ENCODE results near the gene AWAT2.
"Not testable (repeated sequence)": the region's sequence is repeated elsewhere in the genome, so short reads cannot be mapped to it uniquely, and the experiment has no call there.

Gene AWAT2

GRCh38 chrX:70001708-70002341, 47.9 kb downstream of the AWAT2 start (continued):
- TF ChIP-seq ZSCAN23 (tag by site-specific recombination; IDR thresholded peaks at IDR 0.05), result no peak
- no peak for TF ChIP-seq YY1 (tag by site-specific recombination; IDR thresholded peaks at IDR 0.05)
- no peak for TF ChIP-seq SP7 (tag by site-specific recombination; IDR thresholded peaks at IDR 0.05)
- no peak for TF ChIP-seq ZNF623 (tag by site-specific recombination; IDR thresholded peaks at IDR 0.05)
- no peak for TF ChIP-seq KLF8 (tag by site-specific recombination; IDR thresholded peaks at IDR 0.05)
- no peak for TF ChIP-seq BCL11A (tag by site-specific recombination; IDR thresholded peaks at IDR 0.05; ENCODE audit: low read depth)
- no peak for TF ChIP-seq ZNF362 (tag by site-specific recombination; IDR thresholded peaks at IDR 0.05)
- TF ChIP-seq ZNF391 (tag by site-specific recombination; IDR thresholded peaks at IDR 0.05; ENCODE audit: borderline replicate concordance, low read depth), result no peak
- TF ChIP-seq ZNF830 (tag by site-specific recombination; IDR thresholded peaks at IDR 0.05; ENCODE audit: low read depth), result no peak

- Histone ChIP-seq H3K36me3 (ENCODE audit: control insufficient read depth in 2 of 2, insufficient read depth in 1 of 2, low read length in 2 of 2) (no peaks in the 10 kb centered on the region), H3K4me3 (ENCODE audit: low read depth, low read length) (no peak overlapping the region), H3K4me1 (ENCODE audit: control insufficient read depth, insufficient read depth, low read length) (no peaks in the 10 kb centered on the region), H3K9me3 (ENCODE audit: control insufficient read depth, insufficient read depth, low read depth, low read length) (no peaks in the 10 kb centered on the region), H3K27ac (ENCODE audit: extremely low read depth, low read depth, low read length) (no peak overlapping the region)
- TF ChIP-seq ZNF626 (tag by site-specific recombination; IDR thresholded peaks at IDR 0.05), result no peak
- no peak for TF ChIP-seq ZNF37A (tag by site-specific recombination; IDR thresholded peaks at IDR 0.05)
- no peak for TF ChIP-seq YY2 (tag by site-specific recombination; IDR thresholded peaks at IDR 0.05)
- no peak for TF ChIP-seq KLF9 (tag by site-specific recombination; IDR thresholded peaks at IDR 0.05; ENCODE audit: low read depth)
- no peak for TF ChIP-seq ZNF248 (tag by site-specific recombination; IDR thresholded peaks at IDR 0.05)
- TF ChIP-seq ZNF513 (tag by site-specific recombination; IDR thresholded peaks at IDR 0.05), result no peak
- TF ChIP-seq BCL11B (tag by site-specific recombination; IDR thresholded peaks at IDR 0.05; ENCODE audit: low read depth), result no peak
- no peak for TF ChIP-seq KLF10 (tag by site-specific recombination; IDR thresholded peaks at IDR 0.05)
- TF ChIP-seq ZNF558 (tag by site-specific recombination; IDR thresholded peaks at IDR 0.05), result no peak
- no peak for TF ChIP-seq ZNF701 (tag by site-specific recombination; IDR thresholded peaks at IDR 0.05)
- no peak for TF ChIP-seq ZNF837 (tag by site-specific recombination; IDR thresholded peaks at IDR 0.05)
- no peak for TF ChIP-seq ZBTB26 (tag by site-specific recombination; optimal IDR thresholded peaks at IDR 0.05)
- no peak for TF ChIP-seq HIC1 (tag by site-specific recombination; IDR thresholded peaks at IDR 0.05)
- no peak for TF ChIP-seq ZNF121 (tag by site-specific recombination; IDR thresholded peaks at IDR 0.05)
- ChIA-PET POLR2A (no interaction called here), CTCF (interaction anchor here (1.6 kb wide), 1 partner anchor 29 kb away, joined by 6 read pairs; no protein-coding TSS in a partner anchor)
These were observed 48.5 kb downstream of the AWAT2 start for GRCh38 chrX:70001269-70001668.

GRCh38 chrX:69998299-69998698, 51.4 kb downstream of the AWAT2 start:
- H3K4me1 ChIP-seq (ENCODE audit: control insufficient read depth, insufficient read depth, low read length); H3K36me3 ChIP-seq (ENCODE audit: control insufficient read depth in 2 of 2, insufficient read depth in 1 of 2, low read length in 2 of 2); H3K9me3 ChIP-seq (ENCODE audit: control insufficient read depth, insufficient read depth, low read depth, low read length); CTCF ChIA-PET; H3K4me3 ChIP-seq (ENCODE audit: low read depth, low read length); H3K27ac ChIP-seq (ENCODE audit: extremely low read depth, low read depth, low read length); POLR2A ChIA-PET: not testable (repeated sequence)

All from HEK293 (cell line).